GM23338 (cell line): ENCODE results near the gene DUSP11.

Source experiments
- CREB1 ChIP-seq: fragments of 250-450 bp; sonication (Bioruptor Pico); IDR thresholded peaks from 2 replicates; pipeline ENCODE4 v1.5.0; 2020; ENCODE audit warnings: low read depth, mild to moderate bottlenecking, moderate library complexity
- CTCF ChIP-seq, 2 experiments: fragments of 200-600 bp in 1 of 2; sonication (generic) in 1 of 2; conservative IDR thresholded peaks; 2 replicates each; pipeline versions ENCODE4 v1.5.1 to v1.6.1; 2016 to 2017; ENCODE audit warnings: antibody characterized with exemption in 2 of 2, low read depth in 2 of 2, mild to moderate bottlenecking in 2 of 2, moderate library complexity in 1 of 2
- ETS1 ChIP-seq: IDR thresholded peaks from 2 replicates; pipeline ENCODE4 v1.6.1; 2016; ENCODE audit warnings: antibody characterized with exemption
- EZH2 ChIP-seq: fragments of 200-600 bp; sonication (generic); IDR thresholded peaks from one replicate; pipeline ENCODE4 v1.8.0; 2017; ENCODE audit warnings: antibody characterized with exemption, mild to moderate bottlenecking, low read depth; ENCODE audit not compliant: unreplicated experiment
- EZH2phosphoT487 ChIP-seq: fragments of 200-600 bp; sonication (generic); IDR thresholded peaks from one replicate; pipeline ENCODE4 v1.8.1; 2018; ENCODE audit warnings: antibody characterized with exemption; ENCODE audit not compliant: unreplicated experiment
- JUNB ChIP-seq: IDR thresholded peaks from one replicate; pipeline ENCODE4 v1.6.1; 2016; ENCODE audit warnings: antibody characterized with exemption; ENCODE audit not compliant: unreplicated experiment
- NANOG ChIP-seq: IDR thresholded peaks from 2 replicates; pipeline ENCODE4 v1.6.1; 2016; ENCODE audit warnings: antibody characterized with exemption, borderline replicate concordance
- POLR2AphosphoS5 ChIP-seq: IDR thresholded peaks from 2 replicates; pipeline ENCODE4 v1.6.1; 2016; ENCODE audit warnings: antibody characterized with exemption, low read depth
- REST ChIP-seq: IDR thresholded peaks from one replicate; pipeline ENCODE4 v1.6.1; 2018; ENCODE audit warnings: antibody characterized with exemption; ENCODE audit not compliant: unreplicated experiment
- STAT1 ChIP-seq: IDR thresholded peaks from one replicate; pipeline ENCODE4 v1.6.1; 2016; ENCODE audit warnings: antibody characterized with exemption; ENCODE audit not compliant: unreplicated experiment
- ZNF114 ChIP-seq: fragments of 250-450 bp; sonication (Bioruptor Pico); IDR thresholded peaks from 2 replicates; pipeline ENCODE4 v1.5.0; 2020; ENCODE audit warnings: mild to moderate bottlenecking, moderate library complexity
- ZNF331 ChIP-seq: fragments of 250-450 bp; sonication (Bioruptor Pico); IDR thresholded peaks from 2 replicates; pipeline ENCODE4 v1.5.0; 2020; ENCODE audit warnings: low read depth, mild to moderate bottlenecking, moderate library complexity

- no peak for TF ChIP-seq REST
- no peak for TF ChIP-seq CTCF (conservative IDR thresholded peaks at IDR 0.05; ENCODE audit: low read depth in 2 of 2)
- TF ChIP-seq POLR2AphosphoS5: no peak
- no peak for TF ChIP-seq EZH2
- TF ChIP-seq JUNB: no peak
- no peak for TF ChIP-seq EZH2phosphoT487
- no peak for TF ChIP-seq NANOG
- TF ChIP-seq ETS1: no peak
- TF ChIP-seq CREB1 (CRISPR knock-in tag): no peak
- TF ChIP-seq ZNF114 (CRISPR knock-in tag): no peak
- no peak for TF ChIP-seq STAT1
- TF ChIP-seq ZNF331: no peak
Observed at GRCh38 chr2:73818296-73818695, 38.4 kb upstream of the DUSP11 start.
